IMR-90 (cell line): Measurements from ENCODE around the gene PUM2. TPM values are rescaled to one million over a fixed set of nuclear protein-coding genes. Genes with fewer than 3 reads are reported as not detected.

Source experiments
- ATAC-seq: fragments of 200-7000 bp; cut with Tn5 transposase; 2 replicates; pipeline ENCODE4 v1.9.1; 2020; ENCODE audit warnings: low read depth, mild to moderate bottlenecking, moderate library complexity
- BruUV-seq: library from RNA; stranded (reverse); fragments of 400-500 nt; replicated peaks from 2 replicates; lab custom pipeline; 2021; lab: Mats Ljungman, UMichigan
- CTCF ChIA-PET: fragments of 300-600 bp; formaldehyde crosslinking; extraction: SDS; loops from one replicate; lab custom pipeline; 2021; ENCODE audit warnings: antibody characterized with exemption; lab: Yijun Ruan, JAX
- POLR2A ChIA-PET: fragments of 300-600 bp; sonication (Branson Sonifier 250); formaldehyde crosslinking; loops from one replicate; lab custom pipeline; 2022; ENCODE audit warnings: antibody characterized with exemption; ENCODE audit not compliant: unreplicated experiment; lab: Charles Lee
- DNase-seq: peaks from one replicate; pipeline ENCODE4 v3.0.0; 2013
- H2AFZ ChIP-seq: replicated peaks from 2 replicates; pipeline ENCODE3; 2013; ENCODE audit warnings: low read length, mild to moderate bottlenecking; ENCODE audit not compliant: poor library complexity
- H2AK5ac ChIP-seq: 2 replicates; pipeline ENCODE4 v1.6.1; 2013; ENCODE audit warnings: low read depth, low read length, inconsistent platforms
- H2AK9ac ChIP-seq: replicated peaks from 2 replicates; pipeline ENCODE3; 2013; ENCODE audit warnings: mild to moderate bottlenecking, low read depth, low read length, moderate library complexity; ENCODE audit not compliant: poor library complexity
- H2BK120ac ChIP-seq: 2 replicates; pipeline ENCODE4 v1.6.1; 2013; ENCODE audit warnings: low read depth, low read length, inconsistent platforms
- H2BK15ac ChIP-seq: 3 replicates; pipeline ENCODE4 v1.6.1; 2013; ENCODE audit warnings: low read depth, low read length, inconsistent platforms
- H2BK20ac ChIP-seq: 2 replicates; pipeline ENCODE4 v1.6.1; 2013; ENCODE audit warnings: low read depth, mild to moderate bottlenecking, inconsistent platforms, low read length, moderate library complexity
- H2BK5ac ChIP-seq: 2 replicates; pipeline ENCODE4 v1.6.1; 2013; ENCODE audit warnings: mild to moderate bottlenecking, low read depth, low read length, inconsistent platforms; ENCODE audit not compliant: poor library complexity, severe bottlenecking
- H3K14ac ChIP-seq: replicated peaks from 2 replicates; pipeline ENCODE4 v1.6.1; 2013; ENCODE audit warnings: low read depth, low read length, inconsistent platforms
- H3K18ac ChIP-seq: 2 replicates; pipeline ENCODE4 v1.6.1; 2013; ENCODE audit warnings: low read depth, low read length, control low read depth
- H3K23ac ChIP-seq: 2 replicates; pipeline ENCODE4 v1.6.1; 2013; ENCODE audit warnings: low read depth, low read length, inconsistent platforms
- H3K27ac ChIP-seq: 2 replicates; pipeline ENCODE4 v1.5.1; 2013; ENCODE audit warnings: mild to moderate bottlenecking, control low read depth, low read length; ENCODE audit not compliant: insufficient read depth
- H3K27me3 ChIP-seq: 2 replicates; pipeline ENCODE4 v1.6.1; 2013; ENCODE audit warnings: low read length; ENCODE audit not compliant: control insufficient read depth, insufficient read depth
- H3K36me3 ChIP-seq: 2 replicates; pipeline ENCODE4 v1.6.1; 2013; ENCODE audit warnings: low read length, mixed read lengths; ENCODE audit not compliant: control insufficient read depth, insufficient read depth
- H3K4ac ChIP-seq: 2 replicates; pipeline ENCODE4 v1.6.1; 2013; ENCODE audit warnings: low read depth, low read length, inconsistent platforms
- H3K4me1 ChIP-seq: 2 replicates; pipeline ENCODE4 v1.6.1; 2013; ENCODE audit warnings: low read length, mixed read lengths; ENCODE audit not compliant: control insufficient read depth, insufficient read depth
- H3K4me2 ChIP-seq: 2 replicates; pipeline ENCODE4 v1.6.1; 2013; ENCODE audit warnings: low read depth, mild to moderate bottlenecking, control low read depth, low read length, moderate library complexity
- H3K4me3 ChIP-seq: 2 replicates; pipeline ENCODE4 v1.5.1; 2013; ENCODE audit warnings: low read depth, mild to moderate bottlenecking, control low read depth, low read length, moderate library complexity; ENCODE audit not compliant: insufficient read depth
- H3K56ac ChIP-seq: 2 replicates; pipeline ENCODE4 v1.6.1; 2013; ENCODE audit warnings: low read length, inconsistent platforms; ENCODE audit not compliant: insufficient read depth; ENCODE audit errors: extremely low read depth
- H3K79me1 ChIP-seq, 2 experiments: 2 replicates each; pipeline ENCODE4 v1.6.1; 2013; ENCODE audit warnings: low read length in 2 of 2, inconsistent platforms in 1 of 2, low read depth in 1 of 2
- H3K9ac ChIP-seq: 2 replicates; pipeline ENCODE4 v1.6.1; 2013; ENCODE audit warnings: low read depth, low read length, control low read depth
- H3K9me1 ChIP-seq: 2 replicates; pipeline ENCODE4 v1.6.1; 2013; ENCODE audit warnings: low read length, inconsistent platforms; ENCODE audit not compliant: insufficient read depth
- H3K9me3 ChIP-seq: 2 replicates; pipeline ENCODE4 v1.6.1; 2013; ENCODE audit warnings: low read length; ENCODE audit not compliant: control insufficient read depth, insufficient read depth
- H4K20me1 ChIP-seq: 2 replicates; pipeline ENCODE4 v1.6.1; 2013; ENCODE audit warnings: low read length, inconsistent platforms; ENCODE audit not compliant: insufficient read depth
- H4K5ac ChIP-seq: 2 replicates; pipeline ENCODE4 v1.6.1; 2013; ENCODE audit warnings: mild to moderate bottlenecking, low read depth, low read length, control low read depth
- H4K8ac ChIP-seq, 2 experiments: 2 replicates each; pipeline ENCODE4 v1.6.1; 2013; ENCODE audit warnings: low read depth in 2 of 2, low read length in 2 of 2, control low read depth in 1 of 2, inconsistent platforms in 1 of 2
- H4K91ac ChIP-seq: 2 replicates; pipeline ENCODE4 v1.6.1; 2013; ENCODE audit warnings: low read depth, low read length, inconsistent platforms; ENCODE audit not compliant: insufficient read depth
- CEBPB ChIP-seq: IDR thresholded peaks from 2 replicates; pipeline ENCODE4 v1.6.1; 2012; ENCODE audit warnings: low read depth, low read length, improper control_type of control experiment
- CHD1 ChIP-seq: IDR thresholded peaks from 2 replicates; pipeline ENCODE4 v1.6.1; 2012; ENCODE audit warnings: low read depth, low read length, improper control_type of control experiment
- ELK1 ChIP-seq: fragments of 150-350 bp; IDR thresholded peaks from 2 replicates; pipeline ENCODE4 v1.6.1; 2016; ENCODE audit warnings: low read depth, mild to moderate bottlenecking, low read length, moderate library complexity, borderline replicate concordance
- FOS ChIP-seq: fragments of 150-350 bp; IDR thresholded peaks from 2 replicates; pipeline ENCODE4 v1.6.1; 2016; ENCODE audit warnings: low read depth, low read length
- MAFK ChIP-seq: IDR thresholded peaks from 2 replicates; pipeline ENCODE4 v1.6.1; 2012; ENCODE audit warnings: low read depth, low read length, improper control_type of control experiment
- MAZ ChIP-seq: IDR thresholded peaks from 2 replicates; pipeline ENCODE4 v1.6.1; 2012; ENCODE audit warnings: low read depth, mild to moderate bottlenecking, low read length, improper control_type of control experiment, moderate library complexity, borderline replicate concordance
- MXI1 ChIP-seq: IDR thresholded peaks from 2 replicates; pipeline ENCODE4 v1.6.1; 2012; ENCODE audit warnings: low read depth, mild to moderate bottlenecking, low read length, moderate library complexity, borderline replicate concordance
- RAD21 ChIP-seq: IDR thresholded peaks from 2 replicates; pipeline ENCODE4 v1.6.1; 2012; ENCODE audit warnings: low read length, improper control_type of control experiment
- RFX5 ChIP-seq: IDR thresholded peaks from 2 replicates; pipeline ENCODE4 v1.8.0; 2012; ENCODE audit warnings: low read depth, mild to moderate bottlenecking, low read length, moderate library complexity
- SMC3 ChIP-seq: fragments of 150-350 bp; IDR thresholded peaks from 2 replicates; pipeline ENCODE4 v1.6.1; 2016; ENCODE audit warnings: low read depth, mild to moderate bottlenecking, antibody characterized with exemption, low read length, moderate library complexity
- WGBS, 2 experiments: methylation state at CpG; one replicate each; pipeline versions ENCODE4 v1.1.5 to v1.1.7; 2013; ENCODE audit warnings: missing lambda C conversion rate in 2 of 2; ENCODE audit not compliant: insufficient read length in 1 of 2; ENCODE audit errors: extremely low coverage in 2 of 2; 5-methylcytosine and 5-hydroxymethylcytosine counted together
- dilution Hi-C: fragments of 300-500 bp; cut with HindIII; formaldehyde crosslinking; loops from one replicate; pipeline ENCODE4 v1.14.3; 2018; ENCODE audit warnings: low sequenced_read_pairs; ENCODE audit not compliant: unreplicated experiment
- in situ Hi-C: fragments of 300-500 bp; cut with MboI; formaldehyde crosslinking; loops from 3 replicates; pipeline ENCODE4 v1.14.3; 2019; ENCODE audit warnings: low sequenced_read_pairs, inconsistent platforms, mixed read lengths
- intact Hi-C: fragments of 100-400 bp; cut with micrococcal nuclease; formaldehyde crosslinking; loops from 2 replicates; pipeline ENCODE4 v1.10.0; 2022
- polyA plus RNA-seq, 3 experiments: library from polyadenylated mRNA; depleted of rRNA; stranded (reverse); fragments of >200 nt; gene quantifications; 2 replicates each; pipeline ENCODE4 v1.2.3, GENCODE V29; 2012; ENCODE audit warnings: low replicate concordance in 1 of 3
- total RNA-seq: library from RNA; depleted of rRNA; stranded (reverse); fragments of >200 nt; gene quantifications from 2 replicates; pipeline ENCODE4 v1.2.3, GENCODE V29; 2012

PUM2 gene
- total and polyA plus RNA-seq, 2 of the 4 experiments (the other 2 are of a cell fraction) = 18.8 to 38.4 TPM

- Histone ChIP-seq H3K14ac (no peak overlapping the region), H3K27me3 (no peaks in the 10 kb centered on the region), H2BK20ac (no peak overlapping the region), H3K18ac (no peak overlapping the region), H3K4me2 (no peak overlapping the region), H4K8ac (no peak overlapping the region), H4K5ac (no peak overlapping the region), H2BK5ac (no peak overlapping the region), H3K79me1 (no peaks in the 10 kb centered on the region), H3K4ac (no peak overlapping the region; the same call in 1 of the 2 replicates), H3K9ac (no peak overlapping the region), H2BK120ac (no peak overlapping the region), H3K9me1 (peaks cover 2% of the 10 kb centered on the region; the same call in 1 of the 2 replicates), H3K36me3 (no peaks in the 10 kb centered on the region), H4K91ac (no peak overlapping the region), H3K27ac (no peak overlapping the region), H2AK9ac (no peak overlapping the region), H4K20me1 (no peaks in the 10 kb centered on the region), H3K23ac (0 out of 2 replicates have a peak overlapping the region, but pooled peaks have one; percentile 42), H3K4me1 (no peaks in the 10 kb centered on the region), H3K56ac (no peak overlapping the region), H3K4me3 (no peak overlapping the region), H2AFZ (no peak overlapping the region), H2BK15ac (no peak overlapping the region), H3K9me3 (peaks cover 2% of the 10 kb centered on the region; the same call in 1 of the 2 replicates), H2AK5ac (no peak overlapping the region)
- DNase-seq = no peak
- TF ChIP-seq RFX5 (no peak), RAD21 (no peak), MAFK (no peak), SMC3 (no peak), ELK1 (no peak), MXI1 (no peak), CEBPB (no peak), MAZ (no peak), CHD1 (no peak), FOS (no peak)
- CTCF ChIA-PET = no interaction called here
- dilution Hi-C loops = no loop called here
- POLR2A ChIA-PET = no interaction called here
- 80% methylated on average over 1 of the region's 5 CpGs; no CpG with 5 or more reads in 1 of the 2 experiments for WGBS, 2 experiments
- BruUV-seq = no TSS peak
- in situ Hi-C loops = no loop called here
- intact Hi-C loops = no loop called here
- no peak for ATAC-seq
Observed at GRCh38 chr2:20236496-20236895, 114.1 kb downstream of the PUM2 start.
